ENCODE data around the gene ATP6V1G2.
A peak's percentile ranks its signal among the peaks of the same experiment; 100 is the strongest.
"Not testable (repeated sequence)": the region's sequence is repeated elsewhere in the genome, so short reads cannot be mapped to it uniquely, and the experiment has no call there.

The ATP6V1G2 gene

GRCh38 chr6:31575335-31575901 is 29.0 kb upstream of the ATP6V1G2 start, which contains the start of gene TNF:
TSS of gene TNF (plus strand) at chr6:31575565. CDS start at chr6:31575742, 177 bp downstream.
- peak; percentile 14 for DNase-seq

- DNase-seq, result no peak
Measured at GRCh38 chr6:31574106-31575061, 28.0 kb upstream of the ATP6V1G2 start.

DNA sequence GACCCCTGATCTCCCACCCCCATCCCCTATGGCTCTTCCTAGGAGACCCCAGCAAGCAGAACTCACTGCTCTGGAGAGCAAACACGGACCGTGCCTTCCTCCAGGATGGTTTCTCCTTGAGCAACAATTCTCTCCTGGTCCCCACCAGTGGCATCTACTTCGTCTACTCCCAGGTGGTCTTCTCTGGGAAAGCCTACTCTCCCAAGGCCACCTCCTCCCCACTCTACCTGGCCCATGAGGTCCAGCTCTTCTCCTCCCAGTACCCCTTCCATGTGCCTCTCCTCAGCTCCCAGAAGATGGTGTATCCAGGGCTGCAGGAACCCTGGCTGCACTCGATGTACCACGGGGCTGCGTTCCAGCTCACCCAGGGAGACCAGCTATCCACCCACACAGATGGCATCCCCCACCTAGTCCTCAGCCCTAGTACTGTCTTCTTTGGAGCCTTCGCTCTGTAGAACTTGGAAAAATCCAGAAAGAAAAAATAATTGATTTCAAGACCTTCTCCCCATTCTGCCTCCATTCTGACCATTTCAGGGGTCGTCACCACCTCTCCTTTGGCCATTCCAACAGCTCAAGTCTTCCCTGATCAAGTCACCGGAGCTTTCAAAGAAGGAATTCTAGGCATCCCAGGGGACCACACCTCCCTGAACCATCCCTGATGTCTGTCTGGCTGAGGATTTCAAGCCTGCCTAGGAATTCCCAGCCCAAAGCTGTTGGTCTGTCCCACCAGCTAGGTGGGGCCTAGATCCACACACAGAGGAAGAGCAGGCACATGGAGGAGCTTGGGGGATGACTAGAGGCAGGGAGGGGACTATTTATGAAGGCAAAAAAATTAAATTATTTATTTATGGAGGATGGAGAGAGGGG is 27.1 kb upstream of the ATP6V1G2 start:
- DNase-seq, result no peak

DNA sequence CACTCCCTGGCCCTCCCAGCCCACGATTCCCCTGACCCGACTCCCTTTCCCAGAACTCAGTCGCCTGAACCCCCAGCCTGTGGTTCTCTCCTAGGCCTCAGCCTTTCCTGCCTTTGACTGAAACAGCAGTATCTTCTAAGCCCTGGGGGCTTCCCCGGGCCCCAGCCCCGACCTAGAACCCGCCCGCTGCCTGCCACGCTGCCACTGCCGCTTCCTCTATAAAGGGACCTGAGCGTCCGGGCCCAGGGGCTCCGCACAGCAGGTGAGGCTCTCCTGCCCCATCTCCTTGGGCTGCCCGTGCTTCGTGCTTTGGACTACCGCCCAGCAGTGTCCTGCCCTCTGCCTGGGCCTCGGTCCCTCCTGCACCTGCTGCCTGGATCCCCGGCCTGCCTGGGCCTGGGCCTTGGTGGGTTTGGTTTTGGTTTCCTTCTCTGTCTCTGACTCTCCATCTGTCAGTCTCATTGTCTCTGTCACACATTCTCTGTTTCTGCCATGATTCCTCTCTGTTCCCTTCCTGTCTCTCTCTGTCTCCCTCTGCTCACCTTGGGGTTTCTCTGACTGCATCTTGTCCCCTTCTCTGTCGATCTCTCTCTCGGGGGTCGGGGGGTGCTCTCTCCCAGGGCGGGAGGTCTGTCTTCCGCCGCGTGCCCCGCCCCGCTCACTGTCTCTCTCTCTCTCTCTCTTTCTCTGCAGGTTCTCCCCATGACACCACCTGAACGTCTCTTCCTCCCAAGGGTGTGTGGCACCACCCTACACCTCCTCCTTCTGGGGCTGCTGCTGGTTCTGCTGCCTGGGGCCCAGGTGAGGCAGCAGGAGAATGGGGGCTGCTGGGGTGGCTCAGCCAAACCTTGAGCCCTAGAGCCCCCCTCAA is 25.9 kb upstream of the ATP6V1G2 start, which contains the start of gene LTA:
Gene LTA, plus strand, starts transcription at position 249 of the 871 bp plus-strand sequence. Its CDS starts 454 bp downstream, at position 703.
- DNase-seq, result no peak

- no peak for DNase-seq
Measured at GRCh38 chr6:31569861-31570536, 23.6 kb upstream of the ATP6V1G2 start.

GRCh38 chr6:31568537-31568961 is 22.1 kb upstream of the ATP6V1G2 start:
- DNase-seq, result no peak

GRCh38 chr6:31567531-31568370 is 21.3 kb upstream of the ATP6V1G2 start:
- no peak for DNase-seq

GRCh38 chr6:31560697-31561058 is 14.3 kb upstream of the ATP6V1G2 start:
- no peak for DNase-seq

- no peak for DNase-seq
Measured at GRCh38 chr6:31559958-31560696, 13.7 kb upstream of the ATP6V1G2 start.

GRCh38 chr6:31559606-31559957 is 13.2 kb upstream of the ATP6V1G2 start:
- no peak for DNase-seq

DNA sequence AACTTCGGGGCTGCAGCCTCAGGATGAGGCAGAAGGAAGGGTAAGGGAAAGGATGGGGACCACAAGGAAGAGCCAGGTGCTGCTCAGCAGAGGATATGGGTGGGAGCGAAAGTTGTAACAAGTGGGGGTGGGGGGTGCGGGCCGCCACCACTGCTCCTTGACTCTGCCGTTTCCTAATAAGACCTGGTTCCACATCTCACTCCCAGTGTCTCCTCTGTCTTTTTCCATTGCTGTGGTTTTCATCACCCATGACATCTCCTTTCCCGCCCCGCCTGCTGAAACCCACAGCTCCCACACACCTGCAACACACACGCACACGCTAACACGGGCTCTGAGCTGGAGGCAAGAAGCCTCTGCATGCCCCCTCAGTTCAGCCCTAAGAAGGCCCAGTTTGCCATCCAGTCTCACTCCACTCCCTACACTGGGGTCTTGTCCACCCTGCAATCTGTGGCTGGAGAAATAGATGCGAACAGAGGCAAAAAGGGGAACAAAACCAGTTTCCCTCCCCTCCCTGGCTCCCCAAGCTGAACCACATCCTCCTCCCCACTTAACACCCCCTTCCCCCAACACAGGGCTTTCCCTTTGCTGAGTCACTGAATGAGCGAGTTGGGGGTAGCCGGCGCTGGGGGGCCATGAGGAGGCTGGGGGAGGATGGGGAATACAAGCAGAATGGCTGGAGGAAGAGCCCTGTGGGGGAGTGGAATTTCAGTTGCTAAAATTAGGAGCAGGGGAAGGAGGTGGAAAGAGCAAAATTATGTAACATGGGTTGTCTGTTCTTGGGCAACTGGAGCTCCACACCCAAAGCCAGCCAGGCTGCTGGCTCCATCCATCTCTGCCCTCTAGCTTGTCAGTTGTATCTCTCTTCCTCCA is 12.5 kb upstream of the ATP6V1G2 start:
- no peak for DNase-seq

GRCh38 chr6:31558318-31558625 is 11.9 kb upstream of the ATP6V1G2 start:
- no peak for DNase-seq

DNA sequence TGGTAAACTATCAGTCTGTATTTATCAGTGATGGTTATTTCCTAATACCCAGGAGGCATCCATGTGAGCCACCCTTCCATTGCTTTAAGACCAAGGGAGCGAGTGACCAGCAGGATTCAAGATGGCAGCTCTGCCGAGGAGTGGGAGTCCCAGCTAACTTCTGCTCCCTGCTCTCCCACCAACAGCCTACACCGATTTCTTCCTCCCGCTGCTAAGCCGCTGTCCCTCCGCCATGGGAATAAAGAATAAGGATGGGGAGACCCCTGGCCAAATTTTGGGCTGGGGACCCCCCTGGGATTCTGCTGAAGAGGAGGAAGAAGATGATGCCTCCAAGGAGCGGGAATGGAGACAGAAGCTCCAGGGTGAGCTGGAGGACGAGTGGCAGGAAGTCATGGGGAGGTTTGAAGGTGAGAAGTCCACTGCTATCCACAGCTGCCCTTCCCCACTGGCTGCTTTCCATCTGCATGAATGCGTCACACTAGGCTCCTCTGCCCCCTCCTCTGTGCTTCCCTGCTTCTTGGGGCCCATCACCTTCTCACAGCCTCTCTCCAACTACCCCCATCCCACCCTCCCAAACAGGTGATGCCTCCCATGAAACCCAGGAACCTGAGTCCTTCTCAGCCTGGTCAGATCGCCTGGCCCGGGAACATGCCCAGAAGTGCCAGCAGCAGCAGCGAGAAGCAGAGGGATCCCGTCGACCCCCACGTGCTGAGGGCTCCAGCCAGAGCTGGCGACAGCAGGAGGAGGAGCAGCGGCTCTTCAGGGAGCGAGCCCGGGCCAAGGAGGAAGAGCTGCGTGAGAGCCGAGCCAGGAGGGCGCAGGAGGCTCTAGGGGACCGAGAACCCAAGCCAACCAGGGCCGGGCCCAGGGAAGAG is 11.3 kb upstream of the ATP6V1G2 start:
- DNase-seq, result no peak

GRCh38 chr6:31556307-31556706 is 9.9 kb upstream of the ATP6V1G2 start:
- DNase-seq, result no peak

GRCh38 chr6:31551371-31551770 is 5.0 kb upstream of the ATP6V1G2 start:
- not testable (repeated sequence) for DNase-seq

DNA sequence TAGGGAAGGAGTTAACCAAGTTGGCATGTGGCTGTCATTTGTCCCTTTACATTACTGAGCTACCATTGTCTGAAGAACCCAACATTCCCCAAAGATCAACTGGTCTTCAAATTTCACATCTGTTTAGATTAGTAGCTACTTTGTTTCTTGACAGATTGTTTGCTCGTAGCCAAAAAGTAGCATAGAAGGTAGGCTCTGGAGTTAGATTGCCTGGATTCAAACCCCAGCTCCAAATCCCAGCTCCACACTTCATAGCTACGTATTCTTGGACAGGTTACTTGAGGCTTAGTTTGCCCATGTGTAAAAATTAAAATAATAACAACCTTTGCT is 2.1 kb upstream of the ATP6V1G2 start:
- DNase-seq, result no peak

DNA sequence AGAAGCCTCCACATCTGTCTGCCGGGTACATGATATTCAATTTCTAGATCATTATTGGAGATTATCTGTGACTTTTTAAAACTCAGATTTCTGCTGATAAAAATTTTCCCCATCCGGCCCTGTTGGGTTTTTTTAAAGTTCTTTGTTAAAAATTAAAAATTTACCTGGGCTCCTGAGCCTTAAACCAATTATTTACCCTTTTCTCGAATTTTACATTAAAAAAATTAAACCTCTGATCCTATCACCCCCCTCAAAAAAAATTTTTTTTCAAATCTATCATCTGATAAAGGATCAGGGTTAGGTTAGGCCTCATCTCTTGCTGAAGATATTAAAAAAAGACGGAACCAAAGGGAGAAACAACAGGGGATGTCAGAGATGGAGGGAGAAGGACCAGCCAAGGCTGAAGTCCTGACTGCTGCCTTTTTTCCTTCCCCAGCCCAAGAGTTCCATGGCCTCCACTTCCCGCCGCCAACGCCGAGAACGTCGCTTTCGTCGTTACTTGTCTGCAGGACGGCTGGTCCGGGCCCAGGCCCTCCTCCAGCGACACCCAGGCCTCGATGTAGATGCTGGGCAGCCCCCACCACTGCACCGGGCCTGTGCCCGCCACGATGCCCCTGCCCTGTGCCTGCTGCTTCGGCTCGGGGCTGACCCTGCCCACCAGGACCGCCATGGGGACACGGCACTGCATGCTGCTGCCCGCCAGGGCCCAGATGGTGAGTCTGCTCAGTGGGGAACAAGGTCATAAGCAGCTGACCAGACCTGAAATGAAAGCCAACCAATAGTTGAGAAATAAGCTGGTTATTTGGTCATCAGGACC is 1.5 kb upstream of the ATP6V1G2 start:
- no peak for DNase-seq

All from NCI-H1436 (cell line).